ENCODE results near the gene FAM180B.
"Not testable (repeated sequence)": the region's sequence is repeated elsewhere in the genome, so short reads cannot be mapped to it uniquely, and the experiment has no call there.

Gene FAM180B

DNA sequence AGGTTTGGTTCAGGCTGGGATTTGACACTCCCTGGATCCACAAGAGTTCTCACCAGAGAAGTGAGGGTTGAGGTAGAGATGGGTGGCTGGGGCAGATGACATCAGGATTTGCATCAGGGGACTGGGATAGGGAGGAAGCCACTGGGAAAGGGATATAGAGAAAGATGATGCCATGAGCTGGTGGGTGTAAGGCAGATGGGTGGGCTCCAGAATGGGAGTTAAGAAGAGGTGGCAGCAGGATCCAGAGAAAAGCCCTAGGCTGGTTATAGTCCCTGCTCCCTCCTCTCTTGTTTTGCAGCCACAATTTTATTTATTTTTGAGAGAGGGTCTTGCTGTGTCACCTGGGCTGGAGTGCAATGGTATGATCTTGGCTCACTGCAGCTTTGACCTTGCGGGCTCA, 9.5 kb downstream of the FAM180B start:
- no peak for DNase-seq

DNA sequence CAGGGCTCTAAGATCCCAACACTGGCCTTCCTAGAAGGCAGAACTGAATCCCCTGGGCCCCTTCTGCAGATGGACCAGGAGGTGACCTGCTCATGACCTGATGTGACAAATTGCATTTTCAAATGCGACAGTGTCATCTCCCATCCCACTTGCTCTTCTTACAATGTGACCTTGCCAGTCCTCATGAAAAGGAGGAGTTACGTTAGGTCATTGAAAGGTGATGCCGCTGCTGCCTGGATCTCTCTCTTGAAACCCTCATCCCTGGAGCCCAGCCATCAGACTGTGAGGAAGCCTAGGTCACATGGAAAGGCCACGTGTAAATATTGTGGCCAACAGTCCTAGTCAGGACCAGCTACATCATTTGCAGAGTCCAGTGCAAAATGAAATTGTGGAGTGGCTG, 13.4 kb downstream of the FAM180B start:
- DNase-seq = no peak

DNA sequence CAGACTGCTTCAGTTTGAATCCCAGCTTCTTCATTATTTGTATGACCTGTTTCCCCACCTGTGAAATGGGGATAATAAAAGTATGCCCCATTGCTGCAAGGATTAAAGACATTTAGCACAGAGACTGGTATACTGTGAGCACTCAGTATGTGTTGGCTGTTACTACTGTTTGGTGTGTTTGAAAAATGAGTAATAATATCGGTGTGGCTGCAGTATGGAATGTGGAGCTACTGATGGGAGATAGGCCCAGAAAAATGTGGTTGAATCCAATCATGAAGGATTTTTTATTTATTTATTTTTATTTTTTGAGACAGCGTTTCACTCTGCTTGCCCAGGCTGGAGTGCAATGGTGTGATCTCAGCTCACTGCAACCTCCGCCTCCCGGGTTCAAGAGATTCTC, 16.8 kb downstream of the FAM180B start:
- DNase-seq = no peak

DNA sequence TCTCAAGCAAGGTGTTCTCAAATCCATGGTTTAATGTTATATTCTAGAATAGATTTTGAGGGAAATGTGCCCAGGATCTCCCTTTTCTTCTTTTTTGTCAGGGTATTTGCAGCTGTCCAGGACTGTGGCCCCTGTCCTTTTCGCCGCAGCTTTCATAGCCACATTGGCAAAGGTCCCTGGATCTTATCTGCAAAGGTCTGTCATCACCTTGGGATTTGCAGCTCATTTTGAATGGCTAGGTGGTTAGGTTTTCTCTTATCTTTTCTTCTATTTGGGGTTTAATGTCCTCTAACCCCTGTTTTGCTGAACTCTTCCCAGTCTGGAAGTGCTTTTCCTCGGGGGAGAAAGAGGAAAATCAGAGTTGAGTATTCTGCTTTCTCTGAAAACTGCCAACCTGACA, 19.4 kb downstream of the FAM180B start:
- DNase-seq = no peak

DNA sequence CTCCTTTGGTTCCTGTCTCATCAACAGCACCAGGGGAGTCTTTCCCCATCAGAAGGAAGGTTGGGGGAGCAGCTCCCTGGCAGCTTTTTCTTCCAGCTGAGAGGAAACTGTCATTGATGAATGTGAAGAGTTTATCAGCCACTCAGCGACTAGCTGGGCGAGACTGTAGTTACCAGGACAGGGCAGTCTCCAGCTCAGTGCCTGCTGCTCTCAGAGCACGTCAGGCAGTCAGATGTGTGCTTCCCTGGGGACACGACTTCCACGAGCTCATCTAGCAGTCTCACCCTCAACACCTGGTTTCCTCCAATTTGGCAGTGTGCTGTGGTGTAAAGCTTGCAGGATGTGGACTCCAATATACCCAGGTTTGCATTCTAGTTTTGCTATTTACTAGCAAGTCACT, 20.3 kb downstream of the FAM180B start:
- no peak for DNase-seq

DNA sequence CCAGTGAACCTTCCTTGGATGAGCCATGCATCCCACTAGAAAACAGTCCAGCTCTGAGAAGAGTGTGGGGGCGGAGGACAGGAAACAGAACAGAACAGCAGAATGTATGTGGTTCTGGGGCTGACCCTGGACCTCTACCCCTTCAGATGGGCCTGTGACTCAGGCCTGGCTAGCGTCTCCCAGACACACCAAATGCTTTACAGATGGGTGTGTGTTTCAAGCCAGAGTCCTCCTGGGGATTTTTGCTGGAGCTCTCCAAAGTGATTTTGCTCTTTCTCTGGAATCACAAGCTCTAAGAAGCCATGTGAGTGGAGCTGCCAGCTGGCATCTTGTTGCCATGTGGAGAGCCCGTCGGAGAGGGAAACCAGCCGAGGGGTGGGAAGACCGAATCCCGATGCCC, 20.9 kb downstream of the FAM180B start:
- no peak for DNase-seq

DNA sequence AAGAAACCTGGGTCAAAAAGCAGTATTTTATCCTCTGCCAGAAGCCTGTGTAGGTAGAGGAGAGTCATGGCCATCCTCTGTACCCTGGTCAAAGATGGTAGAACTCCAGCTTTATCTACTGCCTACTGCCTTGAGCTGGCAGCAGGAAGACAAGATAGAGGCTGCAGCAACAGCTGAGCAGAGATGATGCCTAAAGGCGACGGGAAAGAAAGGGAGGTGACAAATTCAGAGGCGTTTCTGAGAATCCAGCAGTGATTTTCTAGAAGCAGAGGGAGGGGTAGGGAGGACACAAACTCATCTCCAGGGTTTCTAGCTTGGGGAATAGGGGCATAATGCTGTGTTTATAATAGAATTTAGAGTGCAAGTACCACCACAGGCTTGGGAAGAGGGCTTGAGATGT, 23.2 kb downstream of the FAM180B start:
- DNase-seq = no peak

DNA sequence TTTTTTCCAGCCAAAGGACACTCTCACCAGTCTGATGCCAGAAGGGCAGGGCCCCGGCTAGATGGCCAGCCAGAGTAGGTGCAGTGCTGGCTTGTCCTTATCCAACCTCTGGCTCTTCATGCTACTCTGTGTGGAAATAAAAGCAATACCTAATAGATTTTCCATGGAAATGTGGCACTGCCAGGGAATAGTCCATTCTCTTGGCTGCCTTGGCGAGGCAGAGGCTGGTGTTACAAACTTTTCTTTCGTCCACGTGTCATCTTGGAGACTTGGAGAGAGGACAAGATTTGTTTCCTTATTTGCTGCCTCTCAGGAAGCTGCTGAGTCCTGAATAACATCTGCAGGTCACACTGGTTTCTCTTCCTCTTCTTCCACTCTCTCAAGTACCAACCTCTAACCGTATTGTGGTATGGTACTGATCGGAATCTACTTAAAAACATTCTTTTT, 24.9 kb downstream of the FAM180B start:
- no peak for DNase-seq

DNA sequence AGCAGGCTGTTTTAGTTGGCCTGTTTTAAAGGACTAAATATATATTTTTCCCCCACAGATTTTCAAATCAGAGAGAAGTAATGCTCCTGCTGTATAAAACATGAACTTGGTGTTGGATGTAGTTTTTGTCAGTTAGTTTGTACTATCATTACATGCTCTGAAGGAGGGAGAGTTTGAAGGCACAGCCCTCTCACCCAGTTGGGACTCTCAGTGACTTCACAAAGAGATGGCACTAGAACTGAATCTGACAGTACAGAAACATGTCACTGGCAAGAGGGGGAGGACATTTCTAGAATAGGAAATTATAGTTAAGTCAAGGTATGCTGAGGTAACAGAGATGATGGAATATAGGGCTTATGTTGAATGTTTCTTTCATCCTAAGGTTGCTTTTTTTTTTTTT, 28.8 kb downstream of the FAM180B start:
- DNase-seq = no peak

DNA sequence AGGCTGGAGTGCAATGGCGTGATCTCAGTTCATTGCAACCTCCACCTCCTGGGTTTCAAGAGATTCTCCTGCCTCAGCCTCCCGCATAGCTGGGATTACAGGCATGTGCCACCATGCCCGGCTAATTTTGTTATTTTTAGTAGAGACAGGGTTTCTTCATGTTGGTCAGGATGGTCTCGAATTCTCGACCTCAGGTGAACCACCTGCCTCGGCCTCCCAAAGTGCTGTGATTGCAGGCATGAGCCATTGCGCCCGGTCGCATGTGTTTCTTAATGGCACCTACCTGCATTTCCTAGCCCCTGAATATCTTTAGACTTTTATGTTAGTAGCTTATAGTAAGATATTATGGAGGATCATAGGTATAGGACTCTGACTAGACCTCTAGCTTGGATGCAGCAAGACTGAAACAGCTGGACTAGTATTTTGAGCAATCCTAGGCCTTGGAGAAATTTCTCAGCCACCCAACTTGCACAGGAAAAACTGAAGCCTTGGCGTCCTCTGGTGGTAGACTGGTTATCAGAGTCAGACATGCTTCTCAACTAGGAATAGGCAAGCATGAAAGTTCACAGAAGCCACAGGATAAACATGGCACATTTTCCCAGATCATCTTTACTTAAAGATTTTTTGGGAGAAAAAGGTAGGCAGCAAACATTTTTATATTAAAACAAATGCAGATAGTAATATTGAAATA, 30.4 kb downstream of the FAM180B start:
- no peak for DNase-seq

DNA sequence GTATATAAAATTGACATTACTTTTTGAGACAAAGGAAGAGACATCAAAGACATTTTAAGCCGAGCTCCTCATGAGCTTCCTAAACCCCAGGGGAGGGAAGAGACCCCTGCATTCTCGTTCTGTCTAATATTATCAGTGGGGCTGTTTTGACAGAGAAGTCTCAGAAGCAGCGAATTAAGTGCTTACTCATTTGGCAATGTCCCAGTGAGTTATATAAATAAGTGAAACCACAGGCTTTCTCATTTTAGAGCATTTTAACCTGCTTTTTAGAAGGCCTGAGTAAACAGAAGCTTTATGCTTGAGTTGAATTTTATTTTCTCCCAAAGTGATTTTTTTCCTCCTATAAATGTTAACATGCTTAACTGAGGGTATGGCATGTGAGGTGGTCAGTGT, 30.9 kb downstream of the FAM180B start:
- no peak for DNase-seq

DNA sequence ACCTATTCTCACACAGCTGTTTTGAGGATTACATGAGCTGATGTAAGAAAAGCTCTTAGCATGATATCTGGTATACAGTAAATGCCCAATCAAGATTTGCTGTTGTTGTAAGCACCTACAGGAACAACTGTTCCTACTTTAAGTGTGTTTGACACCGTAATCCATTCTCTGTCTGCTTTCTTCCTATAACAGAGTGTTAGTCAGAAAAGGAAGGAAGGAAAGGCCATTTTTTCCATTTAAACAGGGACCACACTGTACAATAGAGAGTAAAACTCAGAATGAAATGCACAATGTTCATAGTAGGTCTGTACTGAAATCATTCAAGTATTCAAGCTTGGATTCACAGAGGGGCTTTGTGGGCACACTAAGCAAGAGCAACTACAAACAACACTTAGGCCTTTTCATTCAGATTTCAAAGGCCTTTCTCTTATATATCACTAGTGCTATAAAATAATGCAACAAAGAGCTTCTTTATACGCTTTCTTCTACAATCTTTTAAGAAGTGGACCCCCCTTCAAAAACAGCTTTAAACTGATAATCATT, 34.4 kb downstream of the FAM180B start:
- no peak for DNase-seq

DNA sequence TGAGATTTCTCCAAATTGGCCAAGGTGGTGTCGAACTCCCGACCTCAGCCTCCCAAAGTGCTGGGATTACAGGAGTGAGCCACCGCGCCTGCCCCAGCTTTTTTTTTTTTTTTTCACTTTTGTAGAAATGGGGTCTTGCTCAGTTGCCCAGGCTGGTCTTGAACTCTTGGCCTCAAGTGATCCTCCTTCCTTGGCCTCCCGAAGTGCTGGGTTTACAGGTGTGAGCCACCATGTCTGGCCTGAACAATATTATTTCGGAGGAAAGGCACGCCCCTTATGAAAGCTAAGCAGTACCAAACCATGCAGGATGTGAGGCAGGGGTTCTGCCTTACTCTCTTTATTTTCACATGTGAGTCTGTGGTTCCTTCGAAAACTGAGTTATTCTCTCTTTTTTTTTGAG, 39.8 kb downstream of the FAM180B start:
- no peak for DNase-seq

DNA sequence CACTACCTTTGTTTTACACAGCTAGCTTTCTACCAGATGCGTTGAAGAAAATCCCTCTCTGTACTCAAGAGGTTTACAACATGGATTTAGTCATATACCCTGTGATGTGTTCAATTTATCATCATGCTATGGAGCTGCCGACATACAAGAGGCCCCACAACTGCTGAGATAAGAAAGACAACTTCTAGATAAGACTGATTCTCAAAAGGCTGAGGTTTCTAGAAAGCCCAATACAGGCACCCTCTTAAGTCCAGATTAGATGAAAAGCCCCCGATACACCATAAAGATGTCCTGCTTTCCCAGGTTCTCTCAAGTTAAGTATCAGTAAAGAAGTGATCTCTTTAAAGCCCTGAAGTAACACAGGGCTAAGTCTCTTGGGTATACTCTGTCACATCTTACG, 41.5 kb downstream of the FAM180B start:
- DNase-seq = no peak

DNA sequence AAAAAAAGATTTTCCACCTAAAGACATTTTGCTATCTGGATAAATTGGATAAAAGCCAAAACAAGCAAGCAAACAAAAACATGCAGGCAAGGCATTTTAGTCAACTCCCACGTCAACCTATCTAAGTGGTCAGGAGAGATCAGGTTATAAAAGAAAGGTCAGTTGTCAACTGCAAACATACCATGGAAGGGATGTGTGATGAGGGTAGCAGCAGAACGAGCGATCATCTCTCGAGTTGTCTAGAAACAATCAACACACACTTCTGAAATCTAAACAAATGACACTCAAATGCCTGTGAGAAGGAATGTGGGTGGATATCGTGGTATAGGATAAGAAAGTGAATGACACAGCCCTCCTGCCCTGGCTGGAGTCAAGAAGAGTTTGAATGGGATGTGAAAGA, 45.0 kb downstream of the FAM180B start:
- no peak for DNase-seq

DNA sequence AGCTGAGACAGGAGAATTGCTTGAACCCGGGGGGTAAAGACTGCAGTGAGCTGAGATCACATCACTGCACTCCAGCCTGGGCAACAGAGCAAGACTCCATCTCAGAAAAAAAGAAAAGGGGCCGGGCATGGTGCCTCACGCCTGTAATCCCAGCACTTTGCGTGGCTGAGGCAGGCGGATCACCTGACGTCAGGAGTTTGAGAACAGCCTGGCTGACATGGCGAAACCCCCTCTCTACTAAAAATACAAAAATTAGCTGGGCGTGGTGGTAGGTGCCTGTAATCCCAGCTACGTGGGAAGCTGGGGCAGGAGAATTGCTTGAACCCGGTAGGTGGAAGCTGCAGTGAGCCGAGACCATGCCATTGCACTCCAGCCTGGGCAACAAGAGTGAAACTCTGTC, 49.9 kb downstream of the FAM180B start:
- not testable (repeated sequence) for DNase-seq
